Activated CD4-positive, alpha-beta T cell treated with anti-CD3 and anti-CD28 coated beads, Interleukin-2, amount 50 U/mL, for 48 hours (primary cell): ENCODE results near the gene CORO6.

Experiments used
- DNase-seq, 2 experiments: peaks; one replicate each; pipeline ENCODE4 v3.0.0-alpha.2; 2020

CORO6 gene

GRCh38 chr17:29612094-29612403 is 10.7 kb downstream of the CORO6 start:
- no peak for DNase-seq

- no peak for DNase-seq
Measured at GRCh38 chr17:29611351-29612093, 11.2 kb downstream of the CORO6 start.

- no peak for DNase-seq
Measured at GRCh38 chr17:29610395-29610794, 12.3 kb downstream of the CORO6 start.

- DNase-seq = no peak
Measured at GRCh38 chr17:29608986-29609385, 13.7 kb downstream of the CORO6 start.

GRCh38 chr17:29607557-29608195 is 15.0 kb downstream of the CORO6 start:
- no peak for DNase-seq

GRCh38 chr17:29603109-29603674 is 19.5 kb downstream of the CORO6 start:
- DNase-seq = no peak

- DNase-seq = no peak
Measured at GRCh38 chr17:29597361-29598172, 25.1 kb downstream of the CORO6 start.

GRCh38 chr17:29596811-29597210 is 25.9 kb downstream of the CORO6 start:
- DNase-seq = no peak

- DNase-seq = no peak
Measured at GRCh38 chr17:29595943-29596774, 26.6 kb downstream of the CORO6 start.

GRCh38 chr17:29595107-29595942 is 27.4 kb downstream of the CORO6 start:
- no peak for DNase-seq

- no peak for DNase-seq
Measured at GRCh38 chr17:29594519-29595090, 28.1 kb downstream of the CORO6 start.

- DNase-seq = peak in 1 of 2 experiments; percentile 38
Measured at GRCh38 chr17:29593591-29594518, 28.9 kb downstream of the CORO6 start.

- peak; percentile 57 to 70 for DNase-seq
Measured at GRCh38 chr17:29592850-29593551, 29.7 kb downstream of the CORO6 start, which contains the start of gene ANKRD13B. Gene ANKRD13B, plus strand, starts transcription at chr17:29593132. Its CDS starts 490 bp downstream, at chr17:29593622.

- peak; percentile 90 to 93 for DNase-seq
Measured at GRCh38 chr17:29591737-29592608, 30.7 kb downstream of the CORO6 start.

- peak; percentile 56 to 62 for DNase-seq
Measured at GRCh38 chr17:29591146-29591736, 31.5 kb downstream of the CORO6 start.

GRCh38 chr17:29590411-29591145 is 32.1 kb downstream of the CORO6 start:
- no peak for DNase-seq
